Hepatic stellate cell (primary cell): ENCODE data around the gene CCDC137.

ENCODE experiments used
- DNase-seq: peaks from one replicate; pipeline ENCODE4 v3.0.0; 2011; ENCODE audit warnings: low spot score

CCDC137 gene

DNA sequence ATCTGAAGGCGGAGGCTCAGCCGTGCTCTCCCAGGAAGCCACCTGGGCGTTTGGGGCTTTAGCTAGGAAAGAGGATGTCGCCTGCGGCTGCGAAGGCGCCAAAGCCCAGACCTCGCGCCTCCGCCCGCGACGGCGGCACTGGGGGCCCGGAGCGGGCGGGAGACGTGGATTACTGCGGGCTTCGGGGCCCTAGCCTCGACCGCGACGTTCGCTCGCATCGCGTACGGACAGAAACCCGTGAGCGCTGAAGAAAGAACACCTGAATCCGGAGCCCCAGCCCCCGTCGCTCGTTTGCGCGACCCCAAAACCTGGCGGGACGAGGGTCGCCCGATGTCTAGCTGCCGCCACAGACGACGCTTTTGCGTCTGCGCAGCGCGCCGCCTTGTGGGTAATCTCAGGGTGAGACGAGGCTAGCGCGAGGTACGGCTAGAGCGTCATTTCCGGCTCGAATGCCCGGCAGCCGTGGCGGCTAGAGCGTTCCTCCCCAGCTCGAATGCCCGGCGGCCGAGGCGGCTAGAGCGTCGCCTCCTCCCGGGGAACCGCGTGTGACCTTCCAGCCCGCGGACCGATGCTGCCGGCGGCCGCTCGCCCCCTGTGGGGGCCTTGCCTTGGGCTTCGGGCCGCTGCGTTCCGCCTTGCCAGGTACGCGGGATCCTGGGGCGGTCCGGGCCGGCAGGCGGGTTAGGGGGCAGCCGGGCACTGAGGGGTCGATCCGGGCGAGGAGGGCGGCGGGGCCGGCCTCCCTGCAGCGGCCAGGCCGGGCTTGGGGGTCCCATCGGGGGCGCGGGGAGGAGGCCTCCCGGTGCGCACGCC, 36.6 kb downstream of the CCDC137 start, which contains the start of gene MRPL12:
Gene MRPL12, plus strand, starts transcription at position 434 of the 813 bp plus-strand sequence. Its CDS starts 135 bp downstream, at position 569.
- peak; percentile 98 for DNase-seq

DNA sequence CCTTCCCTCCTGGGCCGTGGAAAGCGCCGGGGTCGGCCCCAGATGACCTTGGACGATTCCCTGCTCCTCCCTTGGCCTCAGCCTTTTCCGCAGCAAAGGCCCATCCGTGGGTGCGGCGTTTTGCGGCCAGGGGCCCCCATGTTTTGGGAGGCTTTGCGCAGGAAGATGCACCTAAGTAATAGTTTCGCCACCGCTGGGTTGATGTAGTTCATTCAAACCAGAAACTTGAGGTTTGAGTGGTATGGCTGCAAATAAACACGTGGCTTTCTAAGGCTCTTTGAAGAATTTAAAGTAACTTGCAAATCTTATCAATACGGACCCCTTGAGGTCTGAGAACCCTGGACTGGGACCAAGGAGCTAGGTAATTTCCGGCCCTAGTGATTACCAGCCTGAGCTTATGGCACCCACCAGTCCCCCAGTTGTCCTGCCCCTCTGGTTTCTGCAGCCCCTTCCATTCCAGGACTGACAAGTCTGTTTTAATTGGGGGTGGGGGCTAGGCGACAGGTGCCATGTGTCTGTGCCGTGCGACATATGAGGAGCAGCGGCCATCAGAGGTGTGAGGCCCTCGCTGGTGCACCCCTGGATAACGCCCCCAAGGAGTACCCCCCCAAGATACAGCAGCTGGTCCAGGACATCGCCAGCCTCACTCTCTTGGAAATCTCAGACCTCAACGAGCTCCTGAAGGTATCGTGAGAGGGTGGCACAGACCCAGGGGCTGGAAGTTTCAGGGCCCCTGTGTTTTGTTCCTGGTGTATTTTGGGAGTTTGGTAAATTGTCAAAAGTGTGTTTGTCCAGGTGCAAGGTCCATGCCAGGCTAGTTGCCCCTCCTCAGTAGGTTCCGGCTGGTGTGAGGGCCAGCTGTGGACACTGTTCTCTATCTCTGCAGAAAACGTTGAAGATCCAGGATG, 37.5 kb downstream of the CCDC137 start:
- no peak for DNase-seq

DNA sequence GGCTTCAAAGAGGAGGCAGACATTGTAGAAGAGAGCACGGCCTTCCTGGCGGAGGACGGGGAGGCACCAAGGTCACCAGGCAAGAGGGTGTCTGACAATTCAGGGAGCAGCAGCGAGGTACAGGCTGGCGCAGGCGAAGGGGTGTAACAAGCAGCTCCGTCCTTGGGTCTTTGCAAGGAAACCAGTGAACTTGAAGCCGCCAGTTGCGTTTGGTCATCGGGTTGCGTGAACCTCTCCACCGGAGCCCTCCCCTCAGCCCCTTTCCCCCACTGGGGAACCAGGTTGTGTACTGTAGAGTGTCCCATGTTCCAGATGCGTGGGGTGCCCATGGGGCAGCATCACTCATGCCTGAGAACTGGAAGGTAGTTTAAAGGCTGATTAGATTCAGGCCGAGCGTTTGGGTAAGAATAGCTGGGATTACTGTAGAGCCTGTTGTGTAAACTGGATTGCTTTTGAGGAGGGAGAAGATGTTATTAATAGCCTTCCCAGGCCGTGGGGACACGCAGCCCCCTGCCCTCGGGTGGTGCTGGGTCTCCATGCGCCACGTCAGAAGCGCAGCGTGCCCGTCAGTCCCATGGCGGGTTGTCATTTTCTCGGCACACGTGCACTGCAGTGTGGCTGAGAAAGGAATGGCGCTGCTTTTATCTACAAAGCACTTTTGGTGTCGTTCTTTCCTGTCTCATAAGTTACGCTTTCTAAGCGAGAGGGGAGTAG, 39.1 kb downstream of the CCDC137 start:
- no peak for DNase-seq

DNA sequence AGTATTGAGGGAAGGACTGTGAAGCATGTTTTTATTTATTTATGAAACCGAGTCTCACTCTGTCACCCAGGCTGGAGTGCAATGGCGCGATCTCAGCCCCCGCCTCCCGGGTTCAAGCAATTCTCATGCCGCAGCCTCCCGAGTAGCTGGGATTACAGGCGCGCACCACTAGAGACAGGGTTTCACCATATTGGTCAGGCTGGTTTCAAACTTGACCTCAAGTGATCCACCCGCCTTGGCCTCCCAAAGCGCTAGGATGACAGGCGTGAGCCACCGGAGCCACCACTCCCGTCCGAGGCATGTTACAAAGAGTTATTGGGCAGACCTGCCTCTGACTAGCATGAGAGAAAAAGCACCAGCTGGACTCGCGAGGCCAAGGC, 39.7 kb downstream of the CCDC137 start:
- no peak for DNase-seq

DNA sequence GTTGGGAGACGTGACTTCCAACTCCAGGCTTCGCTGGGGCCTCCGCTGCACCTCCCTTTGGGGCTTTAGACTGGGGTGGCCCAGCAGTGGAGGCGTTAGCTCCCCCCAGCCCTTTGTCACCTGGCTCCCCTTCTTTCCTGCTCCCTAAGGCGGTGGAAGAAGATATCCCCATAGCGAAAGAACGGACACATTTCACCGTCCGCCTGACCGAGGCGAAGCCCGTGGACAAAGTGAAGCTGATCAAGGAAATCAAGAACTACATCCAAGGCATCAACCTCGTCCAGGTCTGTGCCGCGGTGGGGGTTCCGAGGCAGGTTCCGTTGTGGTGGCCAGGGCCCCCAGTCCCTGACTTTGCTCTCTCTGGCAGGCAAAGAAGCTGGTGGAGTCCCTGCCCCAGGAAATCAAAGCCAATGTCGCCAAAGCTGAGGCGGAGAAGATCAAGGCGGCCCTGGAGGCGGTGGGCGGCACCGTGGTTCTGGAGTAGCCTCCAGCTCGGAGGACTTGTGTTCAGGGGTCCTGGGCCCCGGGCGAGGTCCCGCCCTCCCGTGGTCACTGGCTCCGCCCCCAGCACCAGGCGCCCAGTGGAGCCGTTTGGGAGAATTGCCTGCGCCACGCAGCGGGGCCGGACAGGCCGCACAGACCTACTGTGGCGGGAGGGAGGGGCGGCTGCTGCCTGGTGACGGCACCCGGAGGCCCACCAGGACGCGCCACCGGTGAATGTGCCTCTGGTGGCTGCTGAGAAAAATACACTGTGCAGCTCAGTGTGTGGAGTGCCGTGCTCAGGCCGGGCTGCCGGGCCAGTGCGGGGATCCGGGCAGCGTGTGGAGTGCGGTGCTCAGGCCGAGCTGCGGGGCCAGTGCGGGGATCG, 40.5 kb downstream of the CCDC137 start:
- no peak for DNase-seq

DNA sequence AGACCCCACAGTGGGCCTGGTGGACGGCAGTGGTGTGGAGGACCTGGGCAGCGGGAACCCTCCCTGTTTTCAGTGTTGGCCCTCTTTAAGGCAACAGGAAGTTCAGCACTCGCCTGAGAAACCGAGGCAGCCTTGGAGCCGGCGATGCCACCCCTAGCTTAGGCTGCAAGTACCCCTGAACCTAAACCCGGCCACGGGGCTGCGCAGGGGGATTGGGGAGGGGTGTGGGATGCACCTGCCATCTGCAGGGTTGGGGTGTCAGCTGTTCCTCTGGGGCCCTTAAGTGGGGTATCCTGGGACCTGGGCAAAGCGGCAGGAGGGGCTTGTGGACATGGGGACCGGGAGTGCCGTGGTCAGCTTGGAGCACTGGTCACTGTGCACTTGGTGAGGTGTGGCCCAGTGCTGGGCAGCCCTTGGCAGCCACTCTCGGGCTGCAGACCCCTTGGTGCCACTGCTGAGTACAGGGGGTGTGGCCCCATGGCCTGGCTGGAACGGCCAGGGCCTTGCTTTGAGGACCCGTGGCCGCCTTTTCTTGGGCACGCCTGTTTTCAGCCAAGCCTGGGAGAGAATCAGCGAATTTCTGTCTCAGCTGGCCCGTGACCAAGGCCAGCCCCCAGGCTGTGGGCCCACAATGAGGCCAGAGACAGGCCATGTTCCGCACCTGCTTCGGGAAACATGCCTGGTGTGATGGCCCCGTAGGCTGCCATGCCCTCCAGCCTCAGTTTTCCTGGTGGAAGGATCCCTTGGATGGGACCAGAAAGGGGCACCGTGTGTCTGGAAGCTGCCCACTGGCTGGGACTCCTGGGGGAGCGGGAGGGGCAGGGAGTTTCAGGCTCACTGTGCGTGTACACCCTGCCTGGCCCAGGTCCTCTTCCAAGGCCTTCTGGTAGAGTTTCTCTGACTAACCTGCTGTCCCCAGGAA, 41.4 kb downstream of the CCDC137 start:
- DNase-seq = no peak

DNA sequence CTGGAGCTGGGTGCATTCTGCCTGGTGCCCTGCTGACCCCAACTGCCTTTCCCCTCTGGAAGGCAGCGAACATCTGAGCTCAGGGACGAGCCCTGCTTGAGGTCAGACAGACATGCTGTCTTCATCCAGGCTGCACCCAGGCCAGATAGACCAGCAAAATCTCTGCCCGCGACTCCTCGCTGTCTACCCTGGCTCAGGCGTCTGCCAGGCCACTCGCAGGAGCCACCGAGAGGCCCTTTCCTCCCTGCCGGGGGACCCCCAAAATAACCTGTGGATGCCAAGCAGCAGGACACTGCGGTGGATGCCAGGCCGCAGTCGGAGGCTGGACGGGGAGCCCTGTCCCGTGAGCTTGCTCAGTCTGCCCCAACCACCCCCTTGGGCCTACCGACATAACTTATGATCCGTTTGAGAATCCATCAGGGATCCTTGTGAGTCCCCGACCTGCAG, 42.2 kb downstream of the CCDC137 start:
- DNase-seq = no peak

DNA sequence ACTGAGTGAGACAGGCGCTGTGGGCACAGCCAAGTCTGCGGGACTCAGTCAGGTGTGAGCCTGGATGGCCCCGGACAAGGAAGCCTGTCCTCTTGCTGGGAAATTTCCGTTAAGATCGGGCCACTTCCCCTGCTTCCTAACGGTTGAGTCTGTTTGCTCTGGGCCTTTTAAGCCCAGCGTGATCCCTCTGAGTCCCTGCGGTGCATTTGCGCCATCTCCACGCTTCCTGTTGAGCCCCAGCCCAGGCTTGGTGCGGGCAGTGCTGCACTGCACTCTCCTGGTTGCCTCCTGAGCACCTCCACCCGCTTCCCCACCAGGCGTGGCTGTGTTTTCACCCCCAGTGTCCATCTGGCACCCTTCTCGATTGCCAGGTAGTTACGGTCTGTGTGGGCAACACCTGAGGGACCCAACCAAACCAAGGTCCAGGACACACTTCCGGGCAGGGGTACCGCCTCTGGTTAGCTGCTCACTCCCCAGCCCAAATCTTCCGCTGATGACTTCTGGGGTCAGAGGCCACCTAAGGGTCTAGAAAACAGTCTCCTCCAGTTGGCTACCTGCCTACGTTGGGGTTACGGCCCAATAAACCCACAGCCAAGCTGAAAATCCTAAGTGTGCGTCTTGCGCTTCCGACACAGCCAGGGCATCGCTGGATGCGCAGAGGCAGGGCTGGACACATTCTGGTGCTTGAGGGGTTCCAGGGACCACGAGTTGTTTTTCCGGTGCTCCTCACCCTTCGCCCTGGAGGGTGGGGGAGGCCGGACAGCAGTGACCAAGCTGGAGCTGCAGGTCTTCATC, 44.2 kb downstream of the CCDC137 start:
- DNase-seq = no peak

DNA sequence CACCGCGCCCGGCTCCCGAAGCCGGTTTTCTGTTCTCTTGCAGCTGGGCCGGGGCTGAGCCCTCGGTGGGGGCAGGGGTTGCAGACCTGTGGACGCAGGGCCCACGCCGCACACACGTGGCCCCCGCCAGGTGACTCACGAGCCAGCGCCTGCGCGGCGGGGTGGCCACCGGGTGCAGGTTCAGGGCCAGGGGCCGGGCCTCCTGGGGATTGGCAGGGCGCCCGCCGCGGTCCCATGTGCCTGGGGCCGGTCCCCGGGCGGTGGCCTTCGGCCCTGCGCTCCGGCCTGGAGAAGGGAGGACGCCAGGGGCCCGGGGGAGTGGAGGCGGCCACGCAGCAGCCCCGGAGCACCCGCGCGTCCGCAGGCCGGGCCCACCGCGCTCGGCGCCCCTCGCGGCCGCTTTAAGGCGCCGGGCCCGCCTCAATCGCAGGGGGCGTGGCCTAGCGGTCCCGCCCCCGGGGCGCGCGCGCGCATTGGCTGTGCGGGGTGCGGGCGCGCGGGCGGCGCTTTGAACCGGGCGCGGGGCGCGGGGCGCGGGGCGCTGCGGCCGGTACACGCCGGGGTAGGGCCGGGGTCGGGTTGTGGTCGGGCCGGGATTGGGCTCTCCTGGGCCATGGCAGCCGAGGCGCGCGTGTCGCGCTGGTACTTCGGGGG, 45.4 kb downstream of the CCDC137 start, which contains the start of gene SLC25A10:
Gene SLC25A10, plus strand, starts transcription at position 471 of the 654 bp plus-strand sequence. Its CDS starts 143 bp downstream, at position 614.
- peak; percentile 92 for DNase-seq

DNA sequence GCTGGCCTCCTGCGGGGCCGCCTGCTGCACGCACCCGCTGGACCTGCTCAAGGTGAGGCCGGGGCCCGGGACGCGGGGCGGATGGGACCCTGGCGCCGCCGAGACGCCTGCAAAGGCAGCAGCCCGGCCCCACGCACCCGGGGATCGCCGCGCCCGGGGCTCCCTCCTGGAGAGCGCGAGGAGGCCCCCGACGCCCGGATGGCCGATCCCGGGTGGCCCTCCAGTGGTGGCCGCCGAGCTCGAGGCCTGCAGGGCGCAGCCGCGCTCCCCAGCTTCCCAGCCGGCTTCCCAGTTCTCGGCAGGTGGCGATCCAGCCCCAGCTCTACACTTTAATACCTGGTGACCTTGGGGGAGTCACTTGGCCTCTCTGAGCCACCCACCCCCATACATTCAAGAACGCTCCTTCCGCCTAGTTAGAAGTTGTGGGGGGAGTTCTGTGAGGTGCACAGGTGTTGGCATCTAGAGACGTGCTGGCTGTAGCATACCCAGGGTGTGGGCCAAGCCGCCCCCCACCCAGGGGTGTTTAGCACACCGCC, 46.0 kb downstream of the CCDC137 start:
- peak; percentile 84 for DNase-seq

DNA sequence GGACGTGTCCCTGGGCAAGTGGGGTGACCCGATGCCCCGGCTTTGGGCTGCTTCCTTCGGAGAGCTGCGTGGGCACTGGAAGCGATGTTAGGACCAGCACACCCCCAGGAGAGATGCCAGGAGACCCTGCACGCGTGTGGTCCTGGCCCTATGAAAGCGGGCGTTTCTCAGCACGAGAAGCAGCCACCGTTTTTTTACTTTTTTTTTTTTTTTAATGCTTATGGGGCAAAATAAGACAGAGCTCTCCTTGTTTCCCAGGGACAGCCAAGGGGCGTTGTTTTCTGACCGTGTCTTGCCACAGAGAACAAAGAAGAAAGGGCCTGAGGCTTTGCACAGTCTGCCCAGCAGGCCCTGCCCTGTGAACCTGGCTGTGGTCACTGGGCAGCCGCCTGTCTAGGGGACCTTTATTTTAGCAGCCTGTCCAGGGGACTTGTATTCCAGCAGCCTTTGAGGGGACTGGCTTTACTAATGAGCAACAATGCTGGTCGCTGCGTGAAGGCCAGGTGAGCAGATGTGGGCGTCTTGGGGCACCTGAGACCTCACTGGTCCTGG, 46.5 kb downstream of the CCDC137 start:
- DNase-seq = no peak

DNA sequence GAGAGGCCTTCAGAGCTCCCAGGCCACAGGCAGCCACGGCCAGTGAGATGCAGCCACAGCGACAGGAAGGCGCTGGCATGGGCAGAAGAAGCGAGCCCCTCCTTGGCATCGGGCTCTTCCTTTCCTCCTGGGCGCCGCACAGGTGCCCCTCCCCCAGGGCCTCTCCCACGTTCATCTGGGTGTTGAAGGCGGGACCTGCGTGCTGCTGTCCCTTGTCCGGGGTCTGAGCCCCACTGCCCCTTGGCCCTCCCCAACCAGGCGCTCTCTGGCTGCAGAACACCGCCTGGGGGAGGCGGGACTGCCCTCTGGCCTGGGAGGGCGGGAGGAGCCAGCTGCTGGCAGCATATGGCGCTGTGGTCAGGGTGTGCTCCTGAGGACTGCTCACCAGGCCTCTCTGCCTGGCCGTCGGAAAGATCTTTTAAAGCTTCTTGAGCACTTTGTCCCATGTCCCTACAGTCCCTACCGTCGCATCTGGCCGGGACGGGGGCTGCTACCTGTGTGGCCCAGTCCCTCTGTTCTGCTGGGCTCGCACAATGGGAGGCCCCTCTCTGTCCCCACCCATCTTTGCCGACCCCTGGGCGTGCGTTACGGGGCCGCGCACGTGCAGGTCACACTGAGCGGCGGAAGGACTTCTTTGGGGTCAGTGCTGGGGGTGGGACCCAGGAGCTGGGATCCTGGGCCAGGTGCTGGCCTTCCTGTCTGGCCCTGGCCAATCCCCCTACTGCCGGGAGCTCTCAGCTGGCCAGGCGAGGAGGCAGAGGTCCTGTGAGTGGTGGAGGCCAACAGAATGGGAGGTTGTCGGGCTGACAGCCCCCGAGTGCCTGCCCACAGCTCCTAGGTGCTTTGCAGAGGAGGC, 47.2 kb downstream of the CCDC137 start:
- DNase-seq = no peak

DNA sequence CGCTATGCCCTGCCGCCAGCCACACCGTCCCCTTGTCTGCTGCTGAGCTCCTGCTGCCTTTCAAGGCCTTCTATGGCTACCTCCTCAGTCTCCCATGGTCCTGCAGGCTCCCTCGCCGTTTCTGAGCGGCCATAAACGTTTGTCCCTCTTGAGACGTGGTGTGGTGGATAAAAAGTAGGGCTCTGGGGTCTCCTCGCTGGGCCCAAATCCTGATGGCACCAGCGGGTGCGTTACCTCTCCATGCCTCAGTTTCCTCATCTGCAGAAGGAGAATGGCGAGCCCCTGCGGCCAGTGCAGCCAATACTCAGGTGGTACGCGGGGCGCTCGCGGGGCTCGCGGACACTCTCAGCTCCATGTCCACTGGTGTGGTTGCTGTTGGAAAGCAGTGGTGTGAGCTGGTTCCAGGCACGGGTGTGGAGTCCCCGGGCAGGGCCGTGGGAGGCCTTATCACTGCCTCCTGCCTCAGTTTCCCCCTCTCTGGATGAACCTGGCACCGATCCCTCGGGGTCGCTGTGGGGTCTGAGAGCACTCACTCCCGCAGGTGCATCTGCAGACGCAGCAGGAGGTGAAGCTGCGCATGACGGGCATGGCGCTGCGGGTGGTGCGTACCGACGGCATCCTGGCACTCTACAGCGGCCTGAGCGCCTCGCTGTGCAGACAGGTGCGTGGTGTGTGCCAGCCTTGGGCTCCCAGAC, 48.0 kb downstream of the CCDC137 start:
- no peak for DNase-seq

DNA sequence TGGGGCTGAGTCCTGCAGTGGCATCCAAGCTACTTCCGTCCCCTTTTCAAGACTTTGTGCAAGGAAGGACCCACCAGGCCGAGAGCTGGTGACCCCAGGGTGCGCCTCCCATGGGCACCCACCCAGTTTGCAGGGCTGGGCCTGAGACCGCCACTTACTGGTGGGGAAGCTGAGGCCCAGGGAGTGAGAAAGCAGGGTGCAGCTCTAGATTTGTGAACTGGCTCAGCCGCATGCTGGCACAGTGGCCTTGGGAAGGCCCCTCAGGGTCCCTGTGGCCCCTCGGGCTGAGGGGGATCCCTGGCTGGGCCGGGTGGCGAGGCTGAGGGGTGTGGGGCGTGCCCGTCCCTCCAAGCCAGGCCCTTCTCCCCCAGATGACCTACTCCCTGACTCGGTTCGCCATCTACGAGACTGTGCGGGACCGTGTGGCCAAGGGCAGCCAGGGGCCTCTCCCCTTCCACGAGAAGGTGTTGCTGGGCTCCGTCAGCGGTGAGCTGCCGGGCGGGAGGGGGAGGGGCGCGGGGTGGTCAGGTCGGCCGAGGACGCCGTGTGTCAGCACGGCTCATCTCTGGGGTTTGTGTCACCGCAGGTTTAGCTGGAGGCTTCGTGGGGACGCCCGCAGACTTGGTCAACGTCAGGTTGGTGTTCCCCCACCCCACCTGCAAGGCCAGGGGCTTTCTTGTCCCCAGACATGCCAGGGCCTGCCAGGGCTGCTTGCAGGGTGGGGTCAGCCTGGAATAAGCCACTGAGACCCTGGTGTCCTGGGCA, 48.8 kb downstream of the CCDC137 start:
- no peak for DNase-seq

DNA sequence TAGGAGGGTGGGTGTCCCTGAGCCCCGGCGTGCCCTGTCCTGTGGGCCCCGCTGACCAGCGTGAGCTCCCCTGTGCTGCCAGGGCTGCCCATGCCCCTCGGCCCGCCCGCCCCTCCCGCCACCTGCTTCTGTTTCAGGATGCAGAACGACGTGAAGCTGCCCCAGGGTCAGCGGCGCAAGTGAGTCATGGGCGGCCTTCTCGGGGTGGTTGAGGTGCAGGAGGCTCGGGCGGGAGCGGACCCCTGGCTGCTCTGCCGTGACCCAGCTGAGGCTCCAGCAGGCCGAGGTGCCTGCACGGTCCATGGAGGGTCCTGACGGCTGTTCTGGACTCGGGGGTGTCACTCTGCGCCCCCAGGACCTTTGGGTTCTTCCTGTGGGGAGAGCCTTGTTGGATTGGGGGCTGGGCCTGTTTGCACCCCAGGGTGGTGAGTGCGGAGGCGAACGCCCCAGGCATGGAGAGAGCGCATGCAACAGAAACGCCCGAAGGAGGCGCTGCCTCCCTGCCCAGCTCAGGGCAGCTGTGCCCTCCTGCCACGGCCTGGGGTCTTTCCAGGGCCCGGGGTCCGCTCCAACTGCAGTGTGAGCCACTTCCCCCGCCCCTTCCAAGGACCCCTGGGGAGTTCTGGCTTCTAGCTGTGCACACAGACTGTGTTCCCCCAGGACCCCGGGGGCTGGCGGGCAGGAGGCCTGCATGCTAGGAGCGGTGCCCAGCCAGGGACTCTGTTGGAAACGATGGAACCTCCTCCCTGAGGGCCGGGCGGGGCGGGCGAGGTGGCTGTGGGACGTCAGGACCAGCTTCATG, 49.5 kb downstream of the CCDC137 start:
- DNase-seq = no peak
